H1 (cell line): ENCODE data around the gene GCNA. TPM values are rescaled to one million over a fixed set of nuclear protein-coding genes. Genes with fewer than 3 reads are reported as not detected.

ENCODE experiments used
- CTCF ChIA-PET: fragments of 300-600 bp; sonication (Branson Sonifier 250); formaldehyde crosslinking; loops from one replicate; lab custom pipeline; 2021; ENCODE audit not compliant: partially characterized antibody; lab: Charles Lee
- POLR2A ChIA-PET: fragments of 300-600 bp; sonication (Branson Sonifier 250); formaldehyde crosslinking; loops from one replicate; lab custom pipeline; 2021; ENCODE audit warnings: inconsistent platforms; ENCODE audit not compliant: partially characterized antibody; lab: Charles Lee
- DNase-seq, 2 experiments: peaks; one replicate each; pipeline versions ENCODE4 v3.0.0 to v3.0.0-alpha.2; 2010 to 2022; ENCODE audit warnings: low spot score in 2 of 2, low read depth in 1 of 2, mixed read lengths in 1 of 2
- FAIRE-seq: peaks from 2 replicates; lab custom pipeline; 2011; peaks lifted over from hg19 to GRCh38; lab: Jason Lieb, UNC
- H2AFZ ChIP-seq: 2 replicates; pipeline ENCODE4 v1.8.1; 2012; ENCODE audit warnings: low read length, inconsistent platforms
- H2AK5ac ChIP-seq: 2 replicates; pipeline ENCODE4 v1.6.1; 2013; ENCODE audit warnings: low read depth, low read length
- H2BK120ac ChIP-seq: replicated peaks from 2 replicates; pipeline ENCODE3; 2013; ENCODE audit warnings: low read depth, low read length, inconsistent platforms
- H2BK12ac ChIP-seq: 2 replicates; pipeline ENCODE4 v1.6.1; 2013; ENCODE audit warnings: low read depth, low read length
- H2BK15ac ChIP-seq: 2 replicates; pipeline ENCODE4 v1.6.1; 2013; ENCODE audit warnings: low read length
- H2BK20ac ChIP-seq: 2 replicates; pipeline ENCODE4 v1.6.1; 2013; ENCODE audit warnings: low read length
- H2BK5ac ChIP-seq: 2 replicates; pipeline ENCODE4 v1.6.1; 2013; ENCODE audit warnings: low read depth, low read length
- H3K14ac ChIP-seq: 2 replicates; pipeline ENCODE4 v1.6.1; 2013; ENCODE audit warnings: inconsistent platforms; ENCODE audit not compliant: insufficient read length
- H3K18ac ChIP-seq: 2 replicates; pipeline ENCODE4 v1.6.1; 2013; ENCODE audit warnings: low read length; ENCODE audit errors: extremely low read depth
- H3K23ac ChIP-seq: 2 replicates; pipeline ENCODE4 v1.6.1; 2013; ENCODE audit warnings: inconsistent platforms; ENCODE audit not compliant: insufficient read length
- H3K23me2 ChIP-seq: 2 replicates; pipeline ENCODE4 v1.6.1; 2013; ENCODE audit warnings: low read depth, low read length
- H3K27ac ChIP-seq: 2 replicates; pipeline ENCODE4 v1.6.1; 2011; ENCODE audit warnings: low read depth, low read length, inconsistent platforms
- H3K27me3 ChIP-seq, 4 experiments: replicated peaks in 1 of 4; 1 replicate in 1 of 4; 2 replicates in 3 of 4; pipeline versions ENCODE4 v1.6.1 to v1.8.1; 2011 to 2013; ENCODE audit warnings: low read length in 3 of 4, mild to moderate bottlenecking in 3 of 4, inconsistent platforms in 2 of 4, mixed read lengths in 2 of 4, moderate library complexity in 1 of 4; ENCODE audit not compliant: control insufficient read depth in 3 of 4, insufficient read depth in 3 of 4; ENCODE audit errors: extremely low read depth in 1 of 4
- H3K36me3 ChIP-seq, 4 experiments: 2 replicates each; pipeline versions ENCODE4 v1.6.1 to v1.8.1; 2011 to 2013; ENCODE audit warnings: mild to moderate bottlenecking in 4 of 4, low read length in 3 of 4, moderate library complexity in 2 of 4, control low read depth in 1 of 4, inconsistent platforms in 1 of 4; ENCODE audit not compliant: insufficient read depth in 4 of 4, control insufficient read depth in 2 of 4
- H3K4ac ChIP-seq: replicated peaks from 2 replicates; pipeline ENCODE3; 2013; ENCODE audit warnings: low read length, low read depth, mixed read lengths, inconsistent platforms; ENCODE audit not compliant: insufficient read length
- H3K4me1 ChIP-seq, 4 experiments: replicated peaks in 1 of 4; 1 replicate in 1 of 4; 2 replicates in 3 of 4; pipeline versions ENCODE4 v1.6.1 to v1.8.1; 2011 to 2013; ENCODE audit warnings: low read length in 3 of 4, inconsistent platforms in 2 of 4, mixed read lengths in 1 of 4; ENCODE audit not compliant: insufficient read depth in 4 of 4, control insufficient read depth in 3 of 4
- H3K4me2 ChIP-seq, 2 experiments: 2 replicates each; pipeline versions ENCODE4 v1.6.1 to v1.8.1; 2011 to 2013; ENCODE audit warnings: low read depth in 2 of 2, low read length in 2 of 2, control low read depth in 1 of 2, inconsistent platforms in 1 of 2, mild to moderate bottlenecking in 1 of 2; ENCODE audit not compliant: insufficient read depth in 1 of 2
- H3K4me3 ChIP-seq, 4 experiments: fragments of 200-600, 300-600 bp in 1 of 4; sonication (generic), shearing (Covaris generic), sonication (Bioruptor Twin) in 1 of 4; 2 replicates each; pipeline versions ENCODE4 v1.5.1 to v1.8.1; 2011 to 2016; ENCODE audit warnings: low read length in 4 of 4, low read depth in 3 of 4, control low read depth in 2 of 4, inconsistent platforms in 2 of 4, mild to moderate bottlenecking in 2 of 4, mixed read lengths in 1 of 4, moderate library complexity in 1 of 4; ENCODE audit not compliant: insufficient read depth in 2 of 4; ENCODE audit errors: extremely low read depth in 1 of 4
- H3K56ac ChIP-seq: replicated peaks from 2 replicates; pipeline ENCODE3; 2013; ENCODE audit warnings: low read depth, mild to moderate bottlenecking, mixed read lengths, low read length, inconsistent platforms; ENCODE audit not compliant: insufficient read length
- H3K79me1 ChIP-seq: 2 replicates; pipeline ENCODE4 v1.6.1; 2013; ENCODE audit warnings: low read depth, low read length, control low read depth
- H3K79me2 ChIP-seq, 2 experiments: 2 replicates each; pipeline versions ENCODE4 v1.6.1 to v1.8.1; 2012 to 2013; ENCODE audit warnings: low read length in 2 of 2, mild to moderate bottlenecking in 2 of 2, inconsistent platforms in 1 of 2; ENCODE audit not compliant: insufficient read depth in 2 of 2, control insufficient read depth in 1 of 2
- H3K9ac ChIP-seq, 4 experiments: replicated peaks in 1 of 4; 1 replicate in 1 of 4; 2 replicates in 3 of 4; pipeline versions ENCODE4 v1.6.1 to v1.8.1; 2011 to 2013; ENCODE audit warnings: low read depth in 3 of 4, low read length in 3 of 4, control low read depth in 2 of 4, mild to moderate bottlenecking in 2 of 4, moderate library complexity in 2 of 4, inconsistent platforms in 1 of 4; ENCODE audit errors: extremely low read depth in 1 of 4
- H3K9me3 ChIP-seq, 2 experiments: 2 replicates each; pipeline versions ENCODE4 v1.6.1 to v1.8.1; 2012 to 2013; ENCODE audit warnings: mild to moderate bottlenecking in 2 of 2, moderate library complexity in 2 of 2, control low read depth in 1 of 2, inconsistent platforms in 1 of 2, low read depth in 1 of 2, low read length in 1 of 2, mixed read lengths in 1 of 2; ENCODE audit not compliant: insufficient read depth in 2 of 2
- H4K20me1 ChIP-seq, 2 experiments: replicated peaks in 1 of 2; 2 replicates each; pipeline versions ENCODE3 to v1.8.1; 2011 to 2013; ENCODE audit warnings: inconsistent platforms in 2 of 2, low read length in 2 of 2, mild to moderate bottlenecking in 1 of 2; ENCODE audit not compliant: insufficient read depth in 2 of 2, control insufficient read depth in 1 of 2
- H4K5ac ChIP-seq: 2 replicates; pipeline ENCODE4 v1.6.1; 2013; ENCODE audit warnings: low read length, low read depth, mixed read lengths, inconsistent platforms; ENCODE audit not compliant: insufficient read length
- H4K8ac ChIP-seq: 2 replicates; pipeline ENCODE4 v1.8.0; 2013; ENCODE audit warnings: mild to moderate bottlenecking, moderate library complexity, low read length, inconsistent platforms; ENCODE audit not compliant: insufficient read depth; ENCODE audit errors: extremely low read depth
- H4K91ac ChIP-seq: replicated peaks from 2 replicates; pipeline ENCODE3; 2013; ENCODE audit warnings: low read length, mixed read lengths, inconsistent platforms; ENCODE audit not compliant: insufficient read length
- BACH1 ChIP-seq: IDR thresholded peaks from 2 replicates; pipeline ENCODE4 v1.6.1; 2012; ENCODE audit warnings: low read length, improper control_type of control experiment
- BCL11A ChIP-seq, 2 experiments: IDR thresholded peaks; one replicate each; pipeline ENCODE4 v1.6.1; 2011; ENCODE audit warnings: low read depth in 2 of 2, low read length in 2 of 2, mild to moderate bottlenecking in 2 of 2
- CHD1 ChIP-seq: IDR thresholded peaks from 2 replicates; pipeline ENCODE4 v1.6.1; 2012; ENCODE audit warnings: low read depth, low read length, improper control_type of control experiment
- EGR1 ChIP-seq: IDR thresholded peaks from 2 replicates; pipeline ENCODE4 v1.6.1; 2011; ENCODE audit warnings: low read depth, low read length, borderline replicate concordance
- HDAC2 ChIP-seq, 2 experiments: fragments of 300-600 bp in 1 of 2; sonication (generic) in 1 of 2; IDR thresholded peaks; 2 replicates each; pipeline ENCODE4 v1.6.1; 2011 to 2012; ENCODE audit warnings: low read depth in 2 of 2, low read length in 2 of 2, mild to moderate bottlenecking in 2 of 2, moderate library complexity in 2 of 2, borderline replicate concordance in 1 of 2, inconsistent platforms in 1 of 2
- KDM5A ChIP-seq: fragments of 200-600 bp; IDR thresholded peaks from 2 replicates; pipeline ENCODE4 v1.7.1; 2012; ENCODE audit warnings: mild to moderate bottlenecking, low read length, inconsistent platforms, mixed read lengths
- SP1 ChIP-seq: IDR thresholded peaks from 2 replicates; pipeline ENCODE4 v1.6.1; 2011; ENCODE audit warnings: low read depth, low read length
- TEAD4 ChIP-seq: IDR thresholded peaks from 2 replicates; pipeline ENCODE4 v1.6.1; 2012; ENCODE audit warnings: low read depth, low read length, inconsistent platforms, mixed read lengths
- WGBS, 2 experiments: shearing (Covaris generic) in 1 of 2; methylation state at CpG; one replicate each; pipeline versions ENCODE4 v1.1.6 to v1.1.7; 2013 to 2015; ENCODE audit warnings: low lambda C conversion rate in 2 of 2, mixed read lengths in 2 of 2, inconsistent platforms in 1 of 2, low coverage in 1 of 2, missing lambda C conversion rate in 1 of 2; ENCODE audit not compliant: insufficient replicate concordance in 2 of 2, insufficient coverage in 1 of 2, insufficient read length in 1 of 2; ENCODE audit errors: extremely low coverage in 1 of 2, missing lambda C conversion rate in 1 of 2; 5-methylcytosine and 5-hydroxymethylcytosine counted together
- polyA plus RNA-seq, 7 experiments: library from polyadenylated mRNA; depleted of rRNA in 3 of 7; stranded (reverse) in 5 of 7; unstranded in 2 of 7; fragments of >200 nt in 5 of 7; fragments of 200-250 nt in 2 of 7; gene quantifications; 1 replicate in 5 of 7; 2 replicates in 1 of 7; 4 replicates in 1 of 7; pipeline versions ENCODE4 v1.2.1 to v1.2.3, GENCODE V29; 2011 to 2013; ENCODE audit warnings: missing spikeins in 2 of 7, mixed read lengths in 2 of 7
- total RNA-seq: library from RNA; stranded (reverse); fragmentation: NEBNext Ultra II Directional; extraction: Animal tissue kit (Norgen Biotek cat#: 25700); gene quantifications from 2 replicates; pipeline ENCODE4 v1.2.1, GENCODE V29; 2021
- TF ChIP-seq, protein P1 (sequence below), 3 experiments: IDR thresholded peaks; 1 replicate in 2 of 3; 2 replicates in 1 of 3; pipeline versions ENCODE4 v1.5.1 to v1.6.1; 2011; ENCODE audit warnings: low read length in 3 of 3, mild to moderate bottlenecking in 3 of 3, inconsistent platforms in 2 of 3, low read depth in 1 of 3, moderate library complexity in 1 of 3; ENCODE audit not compliant: insufficient read depth in 1 of 3; ENCODE audit errors: control extremely low read depth in 1 of 3

Gene GCNA
- total and polyA plus RNA-seq, 2 of the 8 experiments (the other 6 are each of a cell fraction or from before 2014, with no cell fraction given), result 0.41 to 0.95 TPM

DNA sequence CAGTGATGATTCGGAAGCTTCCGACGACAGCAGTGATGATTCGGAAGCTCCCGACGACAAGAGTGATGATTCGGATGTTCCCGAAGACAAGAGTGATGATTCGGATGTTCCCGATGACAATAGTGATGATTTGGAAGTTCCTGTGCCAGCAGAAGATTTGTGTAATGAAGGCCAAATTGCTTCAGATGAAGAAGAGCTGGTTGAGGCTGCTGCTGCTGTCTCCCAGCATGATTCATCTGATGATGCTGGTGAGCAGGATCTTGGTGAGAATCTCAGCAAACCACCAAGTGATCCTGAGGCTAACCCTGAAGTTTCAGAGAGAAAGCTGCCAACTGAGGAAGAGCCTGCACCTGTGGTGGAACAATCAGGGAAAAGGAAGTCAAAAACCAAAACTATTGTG is 25.9 kb downstream of the GCNA start:
- POLR2A ChIA-PET, result no interaction called here
- H4K91ac ChIP-seq, result no peak overlapping the region
- 98% methylated on average over 7 of the region's 10 CpGs; no CpG with 5 or more reads in 1 of the 2 experiments for WGBS, 2 experiments
- no peak overlapping the region for H2BK20ac ChIP-seq
- no peak overlapping the region for H3K18ac ChIP-seq
- CTCF ChIA-PET, result interaction anchor here (1.1 kb wide), 1 partner anchor 48 kb away, joined by 4 read pairs; no protein-coding TSS in a partner anchor
- no peaks in the 10 kb centered on the region for H3K27me3 ChIP-seq
- H3K14ac ChIP-seq, result no peak overlapping the region
- H3K23me2 ChIP-seq, result no peaks in the 10 kb centered on the region
- no peak overlapping the region for H3K4ac ChIP-seq
- H2BK15ac ChIP-seq, result no peak overlapping the region
- H2AFZ ChIP-seq, result no peak overlapping the region
- no peak for FAIRE-seq
- no peak overlapping the region for H3K27ac ChIP-seq
- no peaks in the 10 kb centered on the region for H3K9me3 ChIP-seq
- H3K79me1 ChIP-seq, result no peaks in the 10 kb centered on the region
- H2BK12ac ChIP-seq, result no peak overlapping the region
- H2BK120ac ChIP-seq, result no peak overlapping the region
- TF ChIP-seq CHD1, result no peak
- TF ChIP-seq SP1, result no peak
- TF ChIP-seq KDM5A, result no peak
- TF ChIP-seq TEAD4, result no peak
- TF ChIP-seq BCL11A (IDR thresholded peaks at IDR 0.05; ENCODE audit: low read depth in 2 of 2, low read length in 2 of 2), result no peak
- no peak for TF ChIP-seq BACH1
- TF ChIP-seq, protein P1, sequence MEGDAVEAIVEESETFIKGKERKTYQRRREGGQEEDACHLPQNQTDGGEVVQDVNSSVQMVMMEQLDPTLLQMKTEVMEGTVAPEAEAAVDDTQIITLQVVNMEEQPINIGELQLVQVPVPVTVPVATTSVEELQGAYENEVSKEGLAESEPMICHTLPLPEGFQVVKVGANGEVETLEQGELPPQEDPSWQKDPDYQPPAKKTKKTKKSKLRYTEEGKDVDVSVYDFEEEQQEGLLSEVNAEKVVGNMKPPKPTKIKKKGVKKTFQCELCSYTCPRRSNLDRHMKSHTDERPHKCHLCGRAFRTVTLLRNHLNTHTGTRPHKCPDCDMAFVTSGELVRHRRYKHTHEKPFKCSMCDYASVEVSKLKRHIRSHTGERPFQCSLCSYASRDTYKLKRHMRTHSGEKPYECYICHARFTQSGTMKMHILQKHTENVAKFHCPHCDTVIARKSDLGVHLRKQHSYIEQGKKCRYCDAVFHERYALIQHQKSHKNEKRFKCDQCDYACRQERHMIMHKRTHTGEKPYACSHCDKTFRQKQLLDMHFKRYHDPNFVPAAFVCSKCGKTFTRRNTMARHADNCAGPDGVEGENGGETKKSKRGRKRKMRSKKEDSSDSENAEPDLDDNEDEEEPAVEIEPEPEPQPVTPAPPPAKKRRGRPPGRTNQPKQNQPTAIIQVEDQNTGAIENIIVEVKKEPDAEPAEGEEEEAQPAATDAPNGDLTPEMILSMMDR (IDR thresholded peaks at IDR 0.05; ENCODE audit: control extremely low read depth in 1 of 3, insufficient read depth in 1 of 3, low read depth in 1 of 3, low read length in 3 of 3), result no peak
- TF ChIP-seq HDAC2 (IDR thresholded peaks at IDR 0.05; ENCODE audit: borderline replicate concordance in 1 of 2, low read depth in 2 of 2, low read length in 2 of 2), result no peak
- TF ChIP-seq EGR1, result no peak
- TF ChIP-seq, all 59 proteins: peak for 0
- Histone ChIP-seq H4K8ac (no peak overlapping the region), H2BK5ac (no peak overlapping the region), H3K79me2 (no peaks in the 10 kb centered on the region), H4K20me1 (no peaks in the 10 kb centered on the region), H3K36me3 (peaks cover 0 to 8% (median 0%) of the 10 kb centered on the region in 4 experiments; a peak in 2 of 8 replicates), H3K4me1 (no peaks in the 10 kb centered on the region), H3K9ac (no peak overlapping the region), H3K4me2 (no peak overlapping the region), H3K4me3 (no peak overlapping the region), H4K5ac (no peak overlapping the region), H3K23ac (no peak overlapping the region), H3K56ac (no peak overlapping the region), H2AK5ac (no peak overlapping the region)
- DNase-seq, result no peak
